Stimulated activated naive CD8-positive, alpha-beta T cell treated with anti-CD3 and anti-CD28 coated beads, Interleukin-15, amount 100 ng/mL, for 72 hours (primary cell): Measurements from ENCODE around the gene STRBP.

Experiments
- ATAC-seq: fragments of 150-1000 bp; cut with Tn5 transposase; 2 replicates; pipeline ENCODE4 v1.10.0; 2021; ENCODE audit warnings: mild to moderate bottlenecking, moderate library complexity
- DNase-seq, 2 donors: peaks; one replicate each; pipeline ENCODE4 v3.0.0; 2021 to 2022
- H3K27ac Mint-ChIP-seq, 2 donors: one replicate each; pipeline ENCODE4 v1.8.0; 2022; ENCODE audit warnings: mild to moderate bottlenecking in 2 of 2, mixed read lengths in 2 of 2, moderate library complexity in 2 of 2
- H3K27me3 Mint-ChIP-seq: one replicate; pipeline ENCODE4 v1.8.0; 2022; ENCODE audit warnings: mixed read lengths
- H3K4me1 Mint-ChIP-seq: one replicate; pipeline ENCODE4 v1.8.0; 2022; ENCODE audit warnings: mild to moderate bottlenecking, mixed read lengths
- H3K4me3 Mint-ChIP-seq, 2 donors: one replicate each; pipeline ENCODE4 v1.8.0; 2022; ENCODE audit warnings: mild to moderate bottlenecking in 2 of 2, mixed read lengths in 2 of 2, moderate library complexity in 1 of 2
- H3K9me3 Mint-ChIP-seq, 2 donors: one replicate each; pipeline ENCODE4 v1.8.0; 2022; ENCODE audit warnings: mixed read lengths in 2 of 2

The STRBP gene

DNA sequence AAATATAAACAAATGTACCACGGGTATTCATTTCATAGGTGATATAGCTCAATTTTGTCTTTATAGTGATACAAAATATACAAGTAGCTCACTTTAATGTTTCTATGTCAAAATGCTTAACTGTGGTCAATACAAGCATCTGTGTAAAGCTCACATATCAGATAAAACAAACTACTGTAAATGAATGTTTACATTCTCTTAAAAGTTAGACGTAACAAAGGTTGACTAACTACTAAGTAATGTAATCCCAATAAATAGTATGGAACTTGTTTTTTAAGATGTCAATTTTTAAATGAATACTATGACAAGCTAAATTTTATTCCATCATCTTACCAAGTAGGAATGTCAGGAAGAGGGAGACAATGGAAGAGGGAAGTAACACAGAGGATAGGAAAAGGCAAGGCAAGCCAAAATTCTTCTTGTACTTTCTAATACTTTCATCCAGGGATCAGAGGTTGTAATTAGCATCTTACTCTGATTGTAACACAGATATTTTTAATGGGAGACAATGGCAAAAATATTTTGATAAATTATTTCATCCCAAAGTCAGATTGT is 105.5 kb downstream of the STRBP start:
- H3K4me1 Mint-ChIP-seq, result no peaks in the 10 kb centered on the region
- H3K9me3 Mint-ChIP-seq, result no peaks in the 10 kb centered on the region
- H3K27me3 Mint-ChIP-seq, result no peaks in the 10 kb centered on the region
- ATAC-seq (no peak), DNase-seq (no peak)
- no peak overlapping the region for H3K4me3 Mint-ChIP-seq
- no peak overlapping the region for H3K27ac Mint-ChIP-seq

- Mint-ChIP-seq H3K4me3 (no peak overlapping the region), H3K27me3 (no peaks in the 10 kb centered on the region), H3K4me1 (no peaks in the 10 kb centered on the region), H3K9me3 (no peaks in the 10 kb centered on the region), H3K27ac (no peak overlapping the region)
- DNase-seq, result no peak
- ATAC-seq, result no peak
Observed at GRCh38 chr9:123162360-123162759, 106.0 kb downstream of the STRBP start.

- Mint-ChIP-seq H3K9me3 (no peaks in the 10 kb centered on the region), H3K27me3 (no peaks in the 10 kb centered on the region), H3K27ac (peak overlapping the region in 1 of 2 donors; percentile 35), H3K4me1 (no peaks in the 10 kb centered on the region), H3K4me3 (no peak overlapping the region)
- no peak for ATAC-seq
- no peak for DNase-seq
Observed at GRCh38 chr9:123157221-123157620, 111.2 kb downstream of the STRBP start.

DNA sequence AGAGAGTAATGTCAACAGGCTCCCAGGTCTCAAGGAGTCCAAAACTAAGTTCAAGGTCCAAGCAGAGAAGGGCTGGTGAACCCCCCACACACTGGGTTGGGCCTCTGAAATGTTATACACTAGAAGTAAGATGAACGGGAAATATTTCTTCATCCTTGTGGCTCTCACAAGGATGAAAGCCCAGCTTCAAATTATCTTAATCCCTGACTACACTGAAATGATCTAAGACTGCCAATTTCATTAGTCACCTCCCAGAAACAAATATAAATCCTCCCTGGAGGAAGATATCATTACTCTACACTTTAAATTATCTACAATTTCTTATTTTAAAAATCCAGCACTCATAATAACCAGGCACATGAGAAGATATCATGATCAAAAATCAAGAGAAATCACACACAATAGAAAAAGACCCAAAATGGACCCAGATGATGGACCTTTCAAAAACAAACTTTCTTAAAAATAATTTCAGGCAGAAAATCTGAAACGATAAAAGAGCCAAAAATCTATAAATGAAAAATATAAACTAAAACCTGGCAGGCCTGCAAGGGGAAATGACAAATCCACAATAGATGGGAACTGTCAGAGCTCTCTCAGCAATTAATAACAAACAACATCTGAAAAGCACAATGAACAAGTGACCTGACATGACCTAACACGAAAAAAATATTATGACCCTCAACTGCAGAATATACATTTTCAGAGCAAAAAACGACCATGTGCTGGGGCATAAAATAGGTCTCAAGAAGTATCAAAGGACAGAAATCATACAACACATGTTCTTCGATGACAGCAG is 117.5 kb downstream of the STRBP start:
- DNase-seq (no peak), ATAC-seq (no peak)
- no peaks in the 10 kb centered on the region for H3K27me3 Mint-ChIP-seq
- no peak overlapping the region for H3K27ac Mint-ChIP-seq
- no peak overlapping the region for H3K4me3 Mint-ChIP-seq
- H3K9me3 Mint-ChIP-seq, result no peaks in the 10 kb centered on the region
- H3K4me1 Mint-ChIP-seq, result no peaks in the 10 kb centered on the region

DNA sequence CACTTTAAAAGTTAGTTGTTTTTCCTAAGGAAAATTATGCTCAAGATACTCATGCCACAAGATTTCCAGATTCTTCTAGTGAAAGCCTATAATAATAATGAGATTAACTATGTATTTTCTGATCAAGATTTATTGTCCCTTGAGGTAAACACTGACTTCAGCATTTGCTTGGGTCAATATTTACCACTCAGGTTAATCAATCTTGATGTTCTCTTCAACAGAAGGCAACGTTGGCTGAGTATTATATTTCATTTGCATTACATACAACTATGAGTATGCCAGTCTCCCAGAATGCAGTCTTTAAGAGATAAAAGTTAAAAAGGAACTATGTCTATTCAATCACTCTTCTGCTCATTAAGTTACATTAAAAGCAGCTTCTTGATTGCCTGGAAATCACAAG is 119.3 kb downstream of the STRBP start:
- ATAC-seq, result no peak
- Mint-ChIP-seq H3K27ac (peak overlapping the region in 1 of 2 donors; percentile 19), H3K4me3 (no peak overlapping the region), H3K9me3 (no peaks in the 10 kb centered on the region), H3K4me1 (no peaks in the 10 kb centered on the region), H3K27me3 (no peaks in the 10 kb centered on the region)
- DNase-seq, result no peak

DNA sequence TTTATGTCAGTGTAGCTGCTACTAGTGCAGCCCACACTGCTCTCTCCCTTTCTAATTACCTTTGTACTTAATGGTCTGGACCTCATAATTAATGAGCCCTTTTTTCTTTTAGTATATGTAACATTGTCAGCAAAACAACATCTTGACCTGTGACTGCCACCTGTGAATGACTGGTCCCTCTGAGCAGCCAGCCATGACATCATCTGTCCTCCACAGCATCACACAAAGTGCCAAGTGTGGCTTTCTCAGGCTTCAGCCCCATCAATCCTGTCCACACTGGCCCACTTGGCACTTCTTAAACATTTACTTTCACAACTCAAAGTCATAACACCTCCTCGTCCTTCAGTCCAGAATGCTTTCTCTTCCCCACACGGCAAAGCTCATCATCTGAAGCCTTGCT is 130.2 kb downstream of the STRBP start:
- Mint-ChIP-seq H3K27ac (no peak overlapping the region), H3K9me3 (no peaks in the 10 kb centered on the region), H3K4me1 (peaks cover 8% of the 10 kb centered on the region), H3K4me3 (no peak overlapping the region), H3K27me3 (no peaks in the 10 kb centered on the region)
- ATAC-seq (no peak), DNase-seq (no peak)

- Mint-ChIP-seq H3K4me3 (no peak overlapping the region), H3K4me1 (peaks cover 8% of the 10 kb centered on the region), H3K27ac (no peak overlapping the region), H3K9me3 (no peaks in the 10 kb centered on the region), H3K27me3 (no peaks in the 10 kb centered on the region)
- DNase-seq (no peak), ATAC-seq (no peak)
Observed at GRCh38 chr9:123135430-123135829, 133.0 kb downstream of the STRBP start.

DNA sequence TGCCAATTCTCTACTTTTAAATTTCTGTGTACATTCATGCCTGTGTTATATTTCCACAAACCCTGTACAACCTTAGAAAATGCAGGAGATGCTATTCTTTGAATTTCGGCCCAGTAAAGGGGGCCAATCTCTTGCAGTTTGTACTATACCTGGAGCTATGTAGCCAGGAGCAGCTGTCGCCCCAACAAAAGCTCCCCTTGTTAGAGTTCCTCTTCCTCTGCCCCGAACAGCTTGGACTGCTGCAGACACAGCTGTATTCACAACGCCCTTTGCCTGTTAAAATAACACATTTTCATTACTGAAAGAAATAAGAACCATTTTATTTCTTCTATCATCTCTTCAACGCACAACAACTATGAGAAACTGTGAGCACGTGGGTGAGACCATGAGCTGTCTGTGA is 135.7 kb downstream of the STRBP start:
- no peaks in the 10 kb centered on the region for H3K27me3 Mint-ChIP-seq
- H3K9me3 Mint-ChIP-seq, result no peaks in the 10 kb centered on the region
- H3K4me1 Mint-ChIP-seq, result no peaks in the 10 kb centered on the region
- H3K4me3 Mint-ChIP-seq, result no peak overlapping the region
- ATAC-seq, result no peak
- H3K27ac Mint-ChIP-seq, result no peak overlapping the region
- DNase-seq, result no peak

GRCh38 chr9:123131993-123132392 is 136.4 kb downstream of the STRBP start:
- no peak for ATAC-seq
- Mint-ChIP-seq H3K4me3 (no peak overlapping the region), H3K27me3 (no peaks in the 10 kb centered on the region), H3K4me1 (no peaks in the 10 kb centered on the region), H3K27ac (no peak overlapping the region), H3K9me3 (no peaks in the 10 kb centered on the region)
- no peak for DNase-seq

- Mint-ChIP-seq H3K27me3 (no peaks in the 10 kb centered on the region), H3K9me3 (no peaks in the 10 kb centered on the region), H3K27ac (no peak overlapping the region), H3K4me1 (no peaks in the 10 kb centered on the region), H3K4me3 (no peak overlapping the region)
- DNase-seq, result no peak
- ATAC-seq, result no peak
Observed at GRCh38 chr9:123131258-123131657, 137.1 kb downstream of the STRBP start.

DNA sequence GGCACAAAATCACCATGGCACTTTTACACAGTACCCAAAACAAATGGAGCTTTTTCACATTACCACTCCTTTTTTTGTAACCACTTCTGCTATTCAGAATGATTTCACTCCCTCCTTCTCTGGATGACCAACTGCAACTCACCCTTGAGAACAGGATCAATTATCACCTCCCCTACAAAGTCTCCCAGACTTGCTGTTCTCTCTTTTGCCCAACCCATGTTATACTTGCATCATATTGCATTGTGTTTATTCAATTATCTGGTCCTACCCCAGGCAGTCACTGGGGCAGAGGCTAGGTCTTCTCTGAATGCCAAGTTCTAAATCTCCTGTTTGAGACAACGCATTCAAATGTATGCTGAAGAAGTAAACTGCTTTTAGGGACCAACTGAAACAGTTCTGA is 139.0 kb downstream of the STRBP start:
- DNase-seq (no peak), ATAC-seq (no peak)
- no peaks in the 10 kb centered on the region for H3K9me3 Mint-ChIP-seq
- no peaks in the 10 kb centered on the region for H3K27me3 Mint-ChIP-seq
- H3K27ac Mint-ChIP-seq, result no peak overlapping the region
- H3K4me1 Mint-ChIP-seq, result no peaks in the 10 kb centered on the region
- H3K4me3 Mint-ChIP-seq, result no peak overlapping the region

DNA sequence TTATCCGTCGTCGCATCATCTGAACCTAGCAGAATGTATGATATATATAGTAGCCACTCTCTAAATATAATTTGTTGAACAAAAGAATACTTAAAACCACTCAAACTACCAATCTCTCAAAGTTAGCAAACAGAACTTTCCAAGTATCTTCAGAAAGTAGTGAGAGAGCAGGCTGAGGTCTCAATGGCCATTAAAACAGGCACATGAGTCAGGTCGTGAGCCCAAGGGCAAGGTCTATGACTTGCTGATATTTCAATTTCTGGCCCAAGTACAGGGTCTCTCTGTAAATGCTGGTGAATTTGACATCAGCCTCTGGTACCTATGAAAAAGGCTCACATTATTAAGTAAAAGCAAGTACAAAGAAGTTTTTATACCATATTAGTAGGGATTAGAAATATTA is 139.8 kb downstream of the STRBP start:
- H3K27me3 Mint-ChIP-seq, result no peaks in the 10 kb centered on the region
- no peak for DNase-seq
- no peaks in the 10 kb centered on the region for H3K9me3 Mint-ChIP-seq
- H3K27ac Mint-ChIP-seq, result no peak overlapping the region
- H3K4me1 Mint-ChIP-seq, result no peaks in the 10 kb centered on the region
- H3K4me3 Mint-ChIP-seq, result no peak overlapping the region
- no peak for ATAC-seq

GRCh38 chr9:123127512-123128075 is 140.8 kb downstream of the STRBP start:
- Mint-ChIP-seq H3K4me1 (no peaks in the 10 kb centered on the region), H3K4me3 (no peak overlapping the region), H3K9me3 (no peaks in the 10 kb centered on the region), H3K27me3 (no peaks in the 10 kb centered on the region), H3K27ac (no peak overlapping the region)
- DNase-seq (no peak), ATAC-seq (no peak)

DNA sequence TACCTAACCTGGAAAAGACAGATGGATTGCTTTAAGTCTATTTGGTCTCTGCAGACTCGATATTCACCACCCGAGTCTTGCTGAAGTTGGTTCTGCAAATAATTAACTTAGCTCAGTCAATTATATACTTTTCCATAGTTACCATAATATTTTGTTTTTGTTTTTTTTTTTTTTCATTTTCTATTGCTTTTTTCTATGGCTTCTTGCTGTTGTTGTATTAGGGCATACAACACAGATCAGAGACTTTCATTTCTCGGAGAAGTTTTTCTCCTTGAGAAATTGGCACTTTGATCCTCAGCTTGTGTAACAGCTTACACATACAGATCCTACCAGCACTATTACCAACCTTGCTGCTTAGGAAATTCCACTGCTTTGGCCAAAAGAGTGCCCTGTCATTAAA is 146.9 kb downstream of the STRBP start:
- Mint-ChIP-seq H3K4me3 (no peak overlapping the region), H3K4me1 (peaks cover 6% of the 10 kb centered on the region), H3K27me3 (no peaks in the 10 kb centered on the region), H3K9me3 (no peaks in the 10 kb centered on the region), H3K27ac (no peak overlapping the region)
- DNase-seq (no peak), ATAC-seq (no peak)

DNA sequence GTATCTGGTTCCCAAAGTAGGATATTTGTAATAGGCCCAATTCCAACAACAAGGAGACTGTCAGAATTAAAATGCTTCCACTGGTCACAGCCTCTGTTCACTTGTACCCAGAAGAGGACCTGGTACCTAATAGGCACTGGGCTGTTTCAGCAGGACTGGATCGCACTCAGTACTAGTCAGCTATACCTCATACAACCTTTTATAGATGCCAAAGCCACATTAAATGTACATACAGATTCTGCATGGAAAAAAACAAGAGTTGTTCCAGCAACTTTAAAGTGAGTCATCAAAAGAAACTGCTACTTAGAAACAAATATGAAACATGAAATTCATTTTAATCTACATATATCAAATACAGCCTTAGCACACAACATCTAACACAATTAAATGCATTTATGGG is 147.4 kb downstream of the STRBP start:
- no peak overlapping the region for H3K27ac Mint-ChIP-seq
- H3K4me3 Mint-ChIP-seq, result no peak overlapping the region
- ATAC-seq (no peak), DNase-seq (no peak)
- H3K27me3 Mint-ChIP-seq, result no peaks in the 10 kb centered on the region
- no peaks in the 10 kb centered on the region for H3K9me3 Mint-ChIP-seq
- peaks cover 6% of the 10 kb centered on the region for H3K4me1 Mint-ChIP-seq

GRCh38 chr9:123120131-123120530 is 148.3 kb downstream of the STRBP start:
- peaks cover 6% of the 10 kb centered on the region for H3K4me1 Mint-ChIP-seq
- no peak overlapping the region for H3K27ac Mint-ChIP-seq
- DNase-seq (no peak), ATAC-seq (no peak)
- no peaks in the 10 kb centered on the region for H3K9me3 Mint-ChIP-seq
- no peaks in the 10 kb centered on the region for H3K27me3 Mint-ChIP-seq
- H3K4me3 Mint-ChIP-seq, result no peak overlapping the region

GRCh38 chr9:123119566-123119965 is 148.8 kb downstream of the STRBP start:
- H3K27ac Mint-ChIP-seq, result no peak overlapping the region
- H3K4me3 Mint-ChIP-seq, result no peak overlapping the region
- H3K9me3 Mint-ChIP-seq, result no peaks in the 10 kb centered on the region
- no peak for ATAC-seq
- no peaks in the 10 kb centered on the region for H3K27me3 Mint-ChIP-seq
- DNase-seq, result no peak
- H3K4me1 Mint-ChIP-seq, result peaks cover 6% of the 10 kb centered on the region
